ENCODE measurements around the gene PIK3R1.

Gene PIK3R1

DNA sequence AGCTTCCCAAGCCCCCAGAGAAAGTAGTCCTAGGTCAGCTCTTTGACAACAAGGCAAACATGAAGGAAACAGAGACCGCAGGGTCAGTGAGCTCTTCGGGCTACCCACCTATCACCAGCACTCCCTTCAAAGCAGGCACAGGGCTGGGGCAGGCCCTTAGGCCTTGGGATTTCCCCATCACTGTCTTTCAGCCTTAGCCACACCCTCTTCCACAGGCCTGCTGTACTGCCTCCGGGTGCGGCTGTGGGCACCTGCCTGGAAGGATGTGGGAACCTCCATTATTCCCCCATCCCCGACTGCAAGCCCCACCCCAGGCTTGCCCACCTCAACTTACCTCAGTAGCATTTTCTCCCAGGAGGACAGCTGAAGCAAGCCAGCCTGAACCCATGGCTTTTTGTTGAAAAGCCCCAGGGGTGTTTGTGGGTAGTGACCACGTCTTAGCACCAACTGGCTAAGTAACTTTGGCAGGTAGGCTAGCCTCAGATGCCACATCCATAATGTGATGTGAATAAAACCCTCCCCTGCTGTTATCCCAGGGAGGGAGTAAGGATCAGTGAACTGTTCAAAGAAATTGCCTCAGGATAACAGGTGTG, 100.2 kb downstream of the PIK3R1 start:
- peak; percentile 6 to 16 (median 7) for DNase-seq
- H3K36me3 ChIP-seq (ENCODE audit: control insufficient read depth, insufficient read depth, low read length): no peaks in the 10 kb centered on the region
- no peaks in the 10 kb centered on the region for H3K27me3 ChIP-seq (replicated peaks; ENCODE audit: control insufficient read depth, insufficient read depth, low read length, poor library complexity, severe bottlenecking)
- H3K4me3 ChIP-seq (ENCODE audit: insufficient read depth, low read depth, low read length, poor library complexity, severe bottlenecking): no peak overlapping the region
- peaks cover 7% of the 10 kb centered on the region for H3K4me1 ChIP-seq (ENCODE audit: control insufficient read depth, insufficient read depth, low read length, poor library complexity, severe bottlenecking)
- H3K9me3 ChIP-seq (ENCODE audit: control insufficient read depth, low read length): no peaks in the 10 kb centered on the region
- no peak overlapping the region for H3K27ac ChIP-seq (ENCODE audit: insufficient read depth, low read length, poor library complexity, severe bottlenecking)

GRCh38 chr5:68316469-68316868, 100.9 kb downstream of the PIK3R1 start:
- no peak for DNase-seq
- Histone ChIP-seq H3K36me3 (ENCODE audit: control insufficient read depth, insufficient read depth, low read length) (no peaks in the 10 kb centered on the region), H3K9me3 (ENCODE audit: control insufficient read depth, low read length) (no peaks in the 10 kb centered on the region), H3K27ac (ENCODE audit: insufficient read depth, low read length, poor library complexity, severe bottlenecking) (no peak overlapping the region), H3K27me3 (replicated peaks; ENCODE audit: control insufficient read depth, insufficient read depth, low read length, poor library complexity, severe bottlenecking) (no peaks in the 10 kb centered on the region), H3K4me1 (ENCODE audit: control insufficient read depth, insufficient read depth, low read length, poor library complexity, severe bottlenecking) (peaks cover 7% of the 10 kb centered on the region), H3K4me3 (ENCODE audit: insufficient read depth, low read depth, low read length, poor library complexity, severe bottlenecking) (no peak overlapping the region)

- Histone ChIP-seq H3K36me3 (ENCODE audit: control insufficient read depth, insufficient read depth, low read length) (no peaks in the 10 kb centered on the region), H3K4me3 (ENCODE audit: insufficient read depth, low read depth, low read length, poor library complexity, severe bottlenecking) (no peak overlapping the region), H3K9me3 (ENCODE audit: control insufficient read depth, low read length) (no peaks in the 10 kb centered on the region), H3K4me1 (ENCODE audit: control insufficient read depth, insufficient read depth, low read length, poor library complexity, severe bottlenecking) (peaks cover 7% of the 10 kb centered on the region), H3K27me3 (replicated peaks; ENCODE audit: control insufficient read depth, insufficient read depth, low read length, poor library complexity, severe bottlenecking) (no peaks in the 10 kb centered on the region), H3K27ac (ENCODE audit: insufficient read depth, low read length, poor library complexity, severe bottlenecking) (no peak overlapping the region)
- DNase-seq: no peak
Measured at GRCh38 chr5:68317646-68318045, 102.1 kb downstream of the PIK3R1 start.

- H3K4me3 ChIP-seq (ENCODE audit: insufficient read depth, low read depth, low read length, poor library complexity, severe bottlenecking): no peak overlapping the region
- H3K27me3 ChIP-seq (replicated peaks; ENCODE audit: control insufficient read depth, insufficient read depth, low read length, poor library complexity, severe bottlenecking): no peaks in the 10 kb centered on the region
- H3K4me1 ChIP-seq (ENCODE audit: control insufficient read depth, insufficient read depth, low read length, poor library complexity, severe bottlenecking): peaks cover 7% of the 10 kb centered on the region
- no peaks in the 10 kb centered on the region for H3K9me3 ChIP-seq (ENCODE audit: control insufficient read depth, low read length)
- DNase-seq: no peak
- H3K36me3 ChIP-seq (ENCODE audit: control insufficient read depth, insufficient read depth, low read length): no peaks in the 10 kb centered on the region
- no peak overlapping the region for H3K27ac ChIP-seq (ENCODE audit: insufficient read depth, low read length, poor library complexity, severe bottlenecking)
Measured at GRCh38 chr5:68318955-68319705, 103.6 kb downstream of the PIK3R1 start.

- H3K27ac ChIP-seq (ENCODE audit: insufficient read depth, low read length, poor library complexity, severe bottlenecking): no peak overlapping the region
- DNase-seq: no peak
- no peak overlapping the region for H3K4me3 ChIP-seq (ENCODE audit: insufficient read depth, low read depth, low read length, poor library complexity, severe bottlenecking)
- H3K36me3 ChIP-seq (ENCODE audit: control insufficient read depth, insufficient read depth, low read length): no peaks in the 10 kb centered on the region
- H3K9me3 ChIP-seq (ENCODE audit: control insufficient read depth, low read length): no peaks in the 10 kb centered on the region
- peaks cover 7% of the 10 kb centered on the region for H3K4me1 ChIP-seq (ENCODE audit: control insufficient read depth, insufficient read depth, low read length, poor library complexity, severe bottlenecking)
- H3K27me3 ChIP-seq (replicated peaks; ENCODE audit: control insufficient read depth, insufficient read depth, low read length, poor library complexity, severe bottlenecking): no peaks in the 10 kb centered on the region
Measured at GRCh38 chr5:68319706-68320412, 104.3 kb downstream of the PIK3R1 start.

- no peaks in the 10 kb centered on the region for H3K27me3 ChIP-seq (replicated peaks; ENCODE audit: control insufficient read depth, insufficient read depth, low read length, poor library complexity, severe bottlenecking)
- DNase-seq: no peak
- H3K27ac ChIP-seq (ENCODE audit: insufficient read depth, low read length, poor library complexity, severe bottlenecking): no peak overlapping the region
- no peak overlapping the region for H3K4me3 ChIP-seq (ENCODE audit: insufficient read depth, low read depth, low read length, poor library complexity, severe bottlenecking)
- H3K9me3 ChIP-seq (ENCODE audit: control insufficient read depth, low read length): no peaks in the 10 kb centered on the region
- no peaks in the 10 kb centered on the region for H3K36me3 ChIP-seq (ENCODE audit: control insufficient read depth, insufficient read depth, low read length)
- H3K4me1 ChIP-seq (ENCODE audit: control insufficient read depth, insufficient read depth, low read length, poor library complexity, severe bottlenecking): peaks cover 7% of the 10 kb centered on the region
Measured at GRCh38 chr5:68320413-68320986, 104.9 kb downstream of the PIK3R1 start.

DNA sequence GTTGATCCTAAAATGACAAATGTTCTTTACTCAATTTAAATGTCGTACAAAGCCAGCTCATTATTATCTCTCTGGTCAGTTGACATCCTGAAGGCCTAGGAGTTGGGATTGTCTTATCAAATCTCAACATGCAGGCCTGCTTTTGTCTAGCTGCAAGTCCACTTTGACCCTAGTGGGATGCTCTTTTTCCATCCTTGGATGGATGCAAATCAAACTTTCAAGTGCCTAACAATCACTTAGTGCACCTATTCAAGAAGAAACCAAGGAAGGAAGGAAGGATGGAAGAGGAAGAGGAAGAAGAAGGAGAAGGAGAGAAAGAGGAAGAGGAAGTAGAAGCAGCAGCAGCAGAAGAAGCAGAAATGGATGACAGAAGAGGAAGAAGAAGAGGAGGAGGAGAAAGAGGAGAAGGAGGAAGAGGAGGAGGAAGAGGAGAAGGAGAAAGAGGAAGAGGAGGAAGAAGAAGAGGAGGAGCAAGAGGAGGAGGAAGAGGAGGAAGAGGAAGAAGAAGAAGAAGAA, 109.6 kb downstream of the PIK3R1 start:
- no peaks in the 10 kb centered on the region for H3K27me3 ChIP-seq (replicated peaks; ENCODE audit: control insufficient read depth, insufficient read depth, low read length, poor library complexity, severe bottlenecking)
- no peak for DNase-seq
- no peaks in the 10 kb centered on the region for H3K36me3 ChIP-seq (ENCODE audit: control insufficient read depth, insufficient read depth, low read length)
- H3K4me1 ChIP-seq (ENCODE audit: control insufficient read depth, insufficient read depth, low read length, poor library complexity, severe bottlenecking): no peaks in the 10 kb centered on the region
- H3K4me3 ChIP-seq (ENCODE audit: insufficient read depth, low read depth, low read length, poor library complexity, severe bottlenecking): no peak overlapping the region
- H3K27ac ChIP-seq (ENCODE audit: insufficient read depth, low read length, poor library complexity, severe bottlenecking): no peak overlapping the region
- no peaks in the 10 kb centered on the region for H3K9me3 ChIP-seq (ENCODE audit: control insufficient read depth, low read length)

- DNase-seq: no peak
- H3K27me3 ChIP-seq (replicated peaks; ENCODE audit: control insufficient read depth, insufficient read depth, low read length, poor library complexity, severe bottlenecking): no peaks in the 10 kb centered on the region
- no peaks in the 10 kb centered on the region for H3K4me1 ChIP-seq (ENCODE audit: control insufficient read depth, insufficient read depth, low read length, poor library complexity, severe bottlenecking)
- no peak overlapping the region for H3K4me3 ChIP-seq (ENCODE audit: insufficient read depth, low read depth, low read length, poor library complexity, severe bottlenecking)
- H3K36me3 ChIP-seq (ENCODE audit: control insufficient read depth, insufficient read depth, low read length): no peaks in the 10 kb centered on the region
- H3K27ac ChIP-seq (ENCODE audit: insufficient read depth, low read length, poor library complexity, severe bottlenecking): no peak overlapping the region
- no peaks in the 10 kb centered on the region for H3K9me3 ChIP-seq (ENCODE audit: control insufficient read depth, low read length)
Measured at GRCh38 chr5:68329554-68330255, 114.1 kb downstream of the PIK3R1 start.

GRCh38 chr5:68330574-68330973, 115.0 kb downstream of the PIK3R1 start:
- no peak for DNase-seq
- H3K27me3 ChIP-seq (replicated peaks; ENCODE audit: control insufficient read depth, insufficient read depth, low read length, poor library complexity, severe bottlenecking): no peaks in the 10 kb centered on the region
- no peak overlapping the region for H3K27ac ChIP-seq (ENCODE audit: insufficient read depth, low read length, poor library complexity, severe bottlenecking)
- no peak overlapping the region for H3K4me3 ChIP-seq (ENCODE audit: insufficient read depth, low read depth, low read length, poor library complexity, severe bottlenecking)
- H3K4me1 ChIP-seq (ENCODE audit: control insufficient read depth, insufficient read depth, low read length, poor library complexity, severe bottlenecking): no peaks in the 10 kb centered on the region
- H3K36me3 ChIP-seq (ENCODE audit: control insufficient read depth, insufficient read depth, low read length): no peaks in the 10 kb centered on the region
- no peaks in the 10 kb centered on the region for H3K9me3 ChIP-seq (ENCODE audit: control insufficient read depth, low read length)
